ENCODE data around the gene ANKRD63. TPM values are rescaled to one million over a fixed set of nuclear protein-coding genes. Genes with fewer than 3 reads are reported as not detected.

The ANKRD63 gene
- polyA plus RNA-seq, 1 donor (not counting 4 experiments of a cell fraction or from before 2014, with no cell fraction given): not detected

DNA sequence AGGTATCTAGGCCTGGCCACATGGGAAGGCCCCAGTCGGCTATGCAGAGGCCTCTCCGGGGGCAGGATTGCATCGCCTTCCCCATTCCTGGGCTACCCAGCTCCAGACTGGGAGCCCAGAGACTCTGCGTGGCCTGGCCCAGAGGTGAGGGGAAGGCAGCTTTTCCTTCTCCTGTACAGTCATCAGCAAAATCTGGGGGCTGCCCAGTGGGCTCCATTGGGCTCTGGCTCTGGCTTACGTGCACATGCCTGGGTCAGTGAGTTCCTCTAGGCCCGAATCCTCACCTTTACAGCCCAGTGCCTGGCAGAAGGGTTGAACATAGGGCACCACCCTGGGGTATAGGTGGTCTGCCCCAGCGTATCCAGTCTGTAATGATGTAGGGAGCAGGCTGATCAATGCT lies 3.9 kb upstream of the ANKRD63 start:
- no peaks in the 10 kb centered on the region for H3K9me3 ChIP-seq (ENCODE audit: control insufficient read depth, low read depth, low read length)
- H3K9me1 ChIP-seq (ENCODE audit: control insufficient read depth, extremely low read depth, insufficient read depth, low read length): no peaks in the 10 kb centered on the region
- peaks cover 14% of the 10 kb centered on the region for H3K4me1 ChIP-seq (ENCODE audit: control insufficient read depth, extremely low read depth, insufficient read depth, low read length)
- H3K9ac ChIP-seq (ENCODE audit: control insufficient read depth, extremely low read depth, insufficient read depth, low read length): no peak overlapping the region
- TF ChIP-seq EZH2 (IDR thresholded peaks at IDR 0.05; ENCODE audit: low read length): no peak
- TF ChIP-seq CTCF (optimal IDR thresholded peaks at IDR 0.05 in 1 of 3, IDR thresholded peaks at IDR 0.05 in 1 of 3, conservative IDR thresholded peaks at IDR 0.05 in 1 of 3; ENCODE audit: extremely low read depth in 1 of 3, insufficient read depth in 2 of 3, low read length in 3 of 3): no peak
- dilution Hi-C loops (cut with MboI; ENCODE audit: extremely low pct_ligation_motif_present, low sequenced_read_pairs): no loop called here
- no peak overlapping the region for H2AFZ ChIP-seq (ENCODE audit: control insufficient read depth, low read length)
- H3K4me2 ChIP-seq (ENCODE audit: control insufficient read depth, extremely low read depth, insufficient read depth, low read depth, low read length): no peak overlapping the region
- DNase-seq (ENCODE audit: low read depth, low spot score): no peak
- no peak for FAIRE-seq
- H3K79me2 ChIP-seq (ENCODE audit: control insufficient read depth, insufficient read depth, low read length): no peaks in the 10 kb centered on the region
- H3K27me3 ChIP-seq (ENCODE audit: control insufficient read depth, extremely low read depth, insufficient read depth, low read length): peaks cover 42% of the 10 kb centered on the region
- H4K20me1 ChIP-seq (ENCODE audit: control insufficient read depth, extremely low read depth, insufficient read depth, low read length): no peaks in the 10 kb centered on the region
- H3K36me3 ChIP-seq (ENCODE audit: control insufficient read depth in 2 of 2, extremely low read depth in 1 of 2, insufficient read depth in 2 of 2, low read length in 2 of 2): no peaks in the 10 kb centered on the region
- no peak overlapping the region for H3K27ac ChIP-seq (ENCODE audit: control insufficient read depth, insufficient read depth, low read length)
- no peak overlapping the region for H3K4me3 ChIP-seq (ENCODE audit: control insufficient read depth in 2 of 3, extremely low read depth in 1 of 3, insufficient read depth in 2 of 3, low read depth in 1 of 3, low read length in 3 of 3)

- Histone ChIP-seq H3K9me3 (ENCODE audit: control insufficient read depth, low read depth, low read length) (no peaks in the 10 kb centered on the region), H4K20me1 (ENCODE audit: control insufficient read depth, extremely low read depth, insufficient read depth, low read length) (no peaks in the 10 kb centered on the region), H3K27ac (ENCODE audit: control insufficient read depth, insufficient read depth, low read length) (no peak overlapping the region), H3K4me1 (ENCODE audit: control insufficient read depth, extremely low read depth, insufficient read depth, low read length) (peaks cover 14% of the 10 kb centered on the region), H3K9ac (ENCODE audit: control insufficient read depth, extremely low read depth, insufficient read depth, low read length) (no peak overlapping the region), H3K4me2 (ENCODE audit: control insufficient read depth, extremely low read depth, insufficient read depth, low read depth, low read length) (no peak overlapping the region), H3K79me2 (ENCODE audit: control insufficient read depth, insufficient read depth, low read length) (no peaks in the 10 kb centered on the region), H3K4me3 (ENCODE audit: control insufficient read depth in 2 of 3, extremely low read depth in 1 of 3, insufficient read depth in 2 of 3, low read depth in 1 of 3, low read length in 3 of 3) (no peak overlapping the region), H3K9me1 (ENCODE audit: control insufficient read depth, extremely low read depth, insufficient read depth, low read length) (no peaks in the 10 kb centered on the region), H2AFZ (ENCODE audit: control insufficient read depth, low read length) (no peak overlapping the region), H3K27me3 (ENCODE audit: control insufficient read depth, extremely low read depth, insufficient read depth, low read length) (peaks cover 46% of the 10 kb centered on the region), H3K36me3 (ENCODE audit: control insufficient read depth in 2 of 2, extremely low read depth in 1 of 2, insufficient read depth in 2 of 2, low read length in 2 of 2) (no peaks in the 10 kb centered on the region)
- FAIRE-seq: no peak
- TF ChIP-seq CTCF (optimal IDR thresholded peaks at IDR 0.05 in 1 of 3, IDR thresholded peaks at IDR 0.05 in 1 of 3, conservative IDR thresholded peaks at IDR 0.05 in 1 of 3; ENCODE audit: extremely low read depth in 1 of 3, insufficient read depth in 2 of 3, low read length in 3 of 3) (no peak), EZH2 (IDR thresholded peaks at IDR 0.05; ENCODE audit: low read length) (no peak)
- dilution Hi-C loops (cut with MboI; ENCODE audit: extremely low pct_ligation_motif_present, low sequenced_read_pairs): no loop called here
- DNase-seq (ENCODE audit: low read depth, low spot score): no peak
These were observed 3.2 kb upstream of the ANKRD63 start for GRCh38 chr15:40286061-40286532.

Data from keratinocyte (primary cell).